HepG2 (cell line): ENCODE results near the gene TATDN3. TPM values are rescaled to one million over a fixed set of nuclear protein-coding genes. Genes with fewer than 3 reads are reported as not detected.

ENCODE experiments used
- HMGXB3 ChIP-seq: sonication (generic); formaldehyde crosslinking; IDR thresholded peaks from 2 replicates; pipeline ENCODE4 v1.4.0; 2020; ENCODE audit warnings: missing genetic modification reagents, borderline replicate concordance
- JUNB ChIP-seq: sonication (generic); formaldehyde crosslinking; IDR thresholded peaks from 2 replicates; pipeline ENCODE4 v1.8.0; 2022; ENCODE audit warnings: missing genetic modification reagents, mild to moderate bottlenecking, borderline replicate concordance
- PBX2 ChIP-seq: IDR thresholded peaks from 2 replicates; pipeline ENCODE4 v1.6.1; 2016; ENCODE audit warnings: control low read depth
- PHF21A ChIP-seq: sonication (generic); formaldehyde crosslinking; IDR thresholded peaks from 2 replicates; pipeline ENCODE4 v1.5.0; 2020; ENCODE audit warnings: mild to moderate bottlenecking, missing genetic modification reagents
- SMYD3 ChIP-seq: sonication (generic); formaldehyde crosslinking; IDR thresholded peaks from 2 replicates; pipeline ENCODE4 v1.8.1; 2023; ENCODE audit warnings: mild to moderate bottlenecking, missing genetic modification reagents
- TEF ChIP-seq: sonication (generic); formaldehyde crosslinking; IDR thresholded peaks from 2 replicates; pipeline ENCODE4 v1.5.0; 2020; ENCODE audit warnings: missing genetic modification reagents
- ZNF256 ChIP-seq: sonication (generic); formaldehyde crosslinking; conservative IDR thresholded peaks from 2 replicates; pipeline ENCODE4 v1.4.0; 2020; ENCODE audit warnings: missing genetic modification reagents
- ZNF512B ChIP-seq: sonication (generic); formaldehyde crosslinking; IDR thresholded peaks from 2 replicates; pipeline ENCODE4 v1.5.1; 2020; ENCODE audit warnings: missing genetic modification reagents, mild to moderate bottlenecking, borderline replicate concordance
- ZSCAN31 ChIP-seq: sonication (generic); formaldehyde crosslinking; IDR thresholded peaks from 2 replicates; pipeline ENCODE4 v1.5.0; 2020; ENCODE audit warnings: low read depth, mild to moderate bottlenecking, missing genetic modification reagents
- polyA plus RNA-seq, 8 experiments: library from polyadenylated mRNA; depleted of rRNA in 3 of 8; stranded (reverse) in 7 of 8; unstranded in 1 of 8; fragments of >200 nt; fragmentation: Illumina TruSeq in 4 of 8; extraction: Trizol in 4 of 8; gene quantifications; 2 replicates each; pipeline versions ENCODE4 v1.2.1 to v1.2.3, GENCODE V29; 2011 to 2016; ENCODE audit warnings: low read depth in 4 of 8, missing spikeins in 1 of 8, mixed read lengths in 1 of 8; ENCODE audit not compliant: insufficient read depth in 1 of 8
- total RNA-seq, 5 experiments: library from RNA; depleted of rRNA; stranded (reverse); fragments of >200 nt; fragmentation: Illumina TruSeq; extraction: Trizol; gene quantifications; 2 replicates each; pipeline ENCODE4 v1.2.3, GENCODE V29; 2016; ENCODE audit warnings: low read depth in 1 of 5
- TF ChIP-seq, protein P1 (sequence below): sonication (generic); formaldehyde crosslinking; IDR thresholded peaks from 2 replicates; pipeline ENCODE4 v1.5.0; 2020; ENCODE audit warnings: mild to moderate bottlenecking, missing genetic modification reagents, borderline replicate concordance
- TF ChIP-seq, protein P2 (sequence below): sonication (generic); formaldehyde crosslinking; IDR thresholded peaks from 2 replicates; pipeline ENCODE4 v1.5.0; 2020; ENCODE audit warnings: mild to moderate bottlenecking, missing genetic modification reagents

TATDN3 gene
- total and polyA plus RNA-seq, 2 of the 13 experiments (the other 11 are each of a cell fraction or from before 2014, with no cell fraction given) = 7.3 to 8.6 TPM

DNA sequence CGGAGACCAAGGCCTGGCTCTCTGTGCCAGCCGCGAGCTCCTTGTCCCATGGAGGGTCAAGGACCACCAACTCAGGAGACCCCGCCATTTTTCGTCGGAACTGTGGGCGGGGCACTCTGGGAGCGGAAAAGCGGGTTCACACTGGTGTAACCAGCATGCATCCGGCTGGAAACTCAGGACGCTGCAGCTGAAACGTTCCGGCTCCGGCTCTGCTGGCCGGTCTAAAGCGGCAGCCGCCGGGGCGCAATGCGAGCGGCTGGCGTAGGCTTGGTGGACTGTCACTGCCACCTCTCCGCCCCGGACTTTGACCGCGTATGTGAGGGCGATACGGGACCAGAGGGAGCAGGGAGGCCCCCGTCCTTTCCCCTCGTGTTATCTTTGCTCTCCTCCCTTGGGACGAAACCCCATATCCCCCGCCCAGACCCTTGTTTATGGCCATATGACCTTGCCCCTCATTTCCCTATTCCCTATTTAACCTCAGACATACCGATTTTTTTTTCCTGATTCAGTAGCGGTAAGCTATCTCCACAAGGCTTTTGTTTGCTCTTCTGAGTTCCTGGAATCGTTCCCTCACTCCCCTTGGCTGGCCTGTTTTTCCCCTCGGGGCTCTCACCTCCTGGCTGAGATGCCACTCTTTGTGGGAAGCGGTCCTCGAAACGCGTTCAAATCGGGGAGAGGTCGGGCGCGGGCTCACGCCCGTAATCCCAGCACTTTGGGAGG is at the start of gene TATDN3, which contains the start of gene NSL1 (continued):
- TF ChIP-seq ZNF256 (CRISPR knock-in tag) = peak; percentile 94
- TF ChIP-seq, protein P1, sequence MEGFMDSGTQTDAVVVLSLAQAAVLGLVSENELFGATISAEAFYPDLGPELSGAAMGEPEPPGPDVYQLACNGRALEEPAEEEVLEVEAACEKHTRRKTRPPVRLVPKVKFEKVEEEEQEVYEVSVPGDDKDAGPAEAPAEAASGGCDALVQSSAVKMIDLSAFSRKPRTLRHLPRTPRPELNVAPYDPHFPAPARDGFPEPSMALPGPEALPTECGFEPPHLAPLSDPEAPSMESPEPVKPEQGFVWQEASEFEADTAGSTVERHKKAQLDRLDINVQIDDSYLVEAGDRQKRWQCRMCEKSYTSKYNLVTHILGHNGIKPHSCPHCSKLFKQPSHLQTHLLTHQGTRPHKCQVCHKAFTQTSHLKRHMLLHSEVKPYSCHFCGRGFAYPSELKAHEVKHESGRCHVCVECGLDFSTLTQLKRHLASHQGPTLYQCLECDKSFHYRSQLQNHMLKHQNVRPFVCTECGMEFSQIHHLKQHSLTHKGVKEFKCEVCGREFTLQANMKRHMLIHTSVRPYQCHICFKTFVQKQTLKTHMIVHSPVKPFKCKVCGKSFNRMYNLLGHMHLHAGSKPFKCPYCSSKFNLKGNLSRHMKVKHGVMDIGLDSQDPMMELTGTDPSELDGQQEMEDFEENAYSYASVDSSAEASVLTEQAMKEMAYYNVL = peak; percentile 86; the same call in 1 of the 2 replicates
- peak; percentile 99 for TF ChIP-seq PHF21A (CRISPR knock-in tag)
- TF ChIP-seq, protein P2, sequence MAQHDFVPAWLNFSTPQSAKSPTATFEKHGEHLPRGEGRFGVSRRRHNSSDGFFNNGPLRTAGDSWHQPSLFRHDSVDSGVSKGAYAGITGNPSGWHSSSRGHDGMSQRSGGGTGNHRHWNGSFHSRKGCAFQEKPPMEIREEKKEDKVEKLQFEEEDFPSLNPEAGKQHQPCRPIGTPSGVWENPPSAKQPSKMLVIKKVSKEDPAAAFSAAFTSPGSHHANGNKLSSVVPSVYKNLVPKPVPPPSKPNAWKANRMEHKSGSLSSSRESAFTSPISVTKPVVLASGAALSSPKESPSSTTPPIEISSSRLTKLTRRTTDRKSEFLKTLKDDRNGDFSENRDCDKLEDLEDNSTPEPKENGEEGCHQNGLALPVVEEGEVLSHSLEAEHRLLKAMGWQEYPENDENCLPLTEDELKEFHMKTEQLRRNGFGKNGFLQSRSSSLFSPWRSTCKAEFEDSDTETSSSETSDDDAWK (CRISPR knock-in tag) = no peak
- peak; percentile 70; the same call in 1 of the 2 replicates for TF ChIP-seq SMYD3 (CRISPR knock-in tag)
- no peak for TF ChIP-seq ZNF512B (CRISPR knock-in tag)
- no peak; the same call in 1 of the 2 replicates for TF ChIP-seq TEF
- peak; percentile 99 for TF ChIP-seq ZSCAN31
- no peak for TF ChIP-seq PBX2 (CRISPR knock-in tag)
- TF ChIP-seq JUNB = peak; percentile 11; the same call in 1 of the 2 replicates
- peak; percentile 90 for TF ChIP-seq HMGXB3 (CRISPR knock-in tag)
